Stimulated activated CD4-positive, alpha-beta T cell treated with anti-CD3 and anti-CD28 coated beads, Interleukin-2, amount 100 ng/mL, for 4 hours (primary cell): Measurements from ENCODE around the gene PDLIM5.
"Not testable (repeated sequence)": the region's sequence is repeated elsewhere in the genome, so short reads cannot be mapped to it uniquely, and the experiment has no call there.

Experiments
- DNase-seq: peaks from one replicate; pipeline ENCODE4 v3.0.0-alpha.2; 2020; ENCODE audit warnings: low read depth

Gene PDLIM5

DNA sequence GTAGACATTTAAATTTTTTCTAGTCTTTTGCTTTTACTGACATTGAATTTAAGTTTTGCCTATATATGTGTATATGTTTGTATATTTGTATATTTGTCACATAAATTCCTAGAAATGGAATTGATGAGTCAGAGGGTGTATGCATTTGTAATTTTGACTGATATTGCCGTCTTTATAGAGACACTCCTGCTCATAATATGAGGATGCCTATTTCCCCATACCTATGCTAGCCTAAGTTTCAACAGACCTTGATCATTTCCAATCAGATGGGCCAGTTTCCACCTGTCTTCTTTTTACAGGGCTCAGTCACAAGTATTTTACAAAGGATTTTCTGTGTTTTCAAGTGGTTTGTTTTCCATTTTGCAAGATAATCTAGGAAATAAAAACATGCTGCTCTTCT is 10.8 kb downstream of the PDLIM5 start:
- DNase-seq = no peak

DNA sequence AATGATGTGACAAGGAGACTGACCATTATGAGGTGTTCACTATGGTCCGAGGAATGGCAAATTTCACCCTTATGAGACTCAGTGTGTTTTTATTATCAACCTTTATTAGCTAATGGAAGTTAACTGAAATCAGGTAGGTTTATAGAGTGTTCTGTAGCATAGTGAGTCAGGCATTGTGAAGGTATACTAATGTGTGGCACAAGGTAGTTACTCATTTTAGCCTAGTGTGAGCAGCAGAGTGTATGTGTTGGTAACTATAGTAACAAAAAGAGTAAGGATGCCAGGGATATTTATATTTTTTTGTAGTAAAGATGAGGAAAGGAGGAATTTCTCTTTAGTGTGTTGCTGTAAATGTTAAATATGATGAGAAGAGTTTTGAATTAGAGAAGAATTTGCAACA is 12.0 kb downstream of the PDLIM5 start:
- DNase-seq = no peak

DNA sequence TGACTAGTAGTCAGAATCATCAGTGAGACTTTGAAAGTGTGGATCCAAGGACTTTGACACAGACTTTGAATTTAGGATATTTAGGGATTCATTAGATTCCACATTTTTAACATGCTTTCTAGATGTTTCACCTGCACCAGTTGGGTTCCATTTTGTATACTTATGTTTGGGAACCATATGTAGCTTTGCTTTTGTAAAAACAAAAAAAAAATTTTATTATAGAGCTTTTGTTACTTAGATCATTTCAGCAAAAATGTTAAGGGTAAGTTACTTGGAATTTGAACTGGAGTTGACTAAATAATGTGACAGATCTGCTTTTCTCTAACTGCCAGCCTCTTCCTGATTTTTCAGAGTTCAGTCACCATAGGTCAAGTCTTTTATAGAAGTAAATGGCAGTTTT is 14.6 kb downstream of the PDLIM5 start:
- no peak for DNase-seq

DNA sequence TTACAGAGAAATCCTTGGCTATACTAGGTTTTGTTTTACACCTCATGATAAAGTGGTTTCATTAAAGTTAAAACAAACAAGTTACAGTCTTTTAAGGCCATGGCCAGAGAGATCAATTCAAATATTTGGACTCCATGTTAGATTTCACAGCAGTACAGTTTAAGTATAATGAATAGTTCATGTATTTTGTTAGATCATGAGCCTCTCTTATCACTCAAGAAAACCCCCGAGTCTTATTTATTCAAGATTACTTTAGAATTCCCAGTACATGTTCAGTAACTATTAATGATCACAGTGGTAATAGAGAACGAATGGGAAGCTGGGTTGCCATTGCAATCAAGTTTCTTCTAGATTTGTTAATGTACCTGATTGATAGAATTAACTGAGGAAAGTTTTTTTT is 15.2 kb downstream of the PDLIM5 start:
- no peak for DNase-seq

DNA sequence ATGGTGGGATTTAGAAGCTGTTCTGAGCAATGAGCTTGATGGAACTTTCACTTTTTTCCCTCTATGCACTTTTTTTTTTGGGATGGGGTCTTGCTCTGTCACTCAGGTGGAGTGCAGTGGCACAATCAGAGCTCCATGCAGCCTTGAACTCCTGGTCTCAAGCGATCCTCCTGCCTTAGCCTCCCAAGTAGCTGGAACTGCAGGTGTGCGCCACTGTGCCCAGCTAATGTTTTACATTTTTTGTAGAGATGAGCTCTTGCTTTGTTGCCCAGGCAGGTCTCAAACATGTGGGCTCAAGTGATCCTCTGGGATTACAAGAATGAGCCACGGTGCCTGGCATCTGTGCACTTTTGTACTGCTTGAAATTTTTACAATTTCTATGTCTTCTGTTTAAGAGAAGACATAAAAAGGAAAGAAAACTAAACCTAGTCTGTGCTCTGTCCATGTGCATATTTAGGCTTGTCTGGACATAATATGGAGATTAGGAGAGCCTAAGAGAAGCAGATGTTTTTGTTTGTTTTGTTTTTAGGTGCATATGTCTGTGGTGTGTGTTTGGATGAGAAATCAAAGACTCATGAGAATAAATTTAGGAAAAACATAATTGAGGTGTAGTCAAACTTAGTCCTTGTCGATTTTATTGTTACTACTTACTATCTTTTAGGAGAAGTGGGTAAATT is 16.5 kb downstream of the PDLIM5 start:
- no peak for DNase-seq

DNA sequence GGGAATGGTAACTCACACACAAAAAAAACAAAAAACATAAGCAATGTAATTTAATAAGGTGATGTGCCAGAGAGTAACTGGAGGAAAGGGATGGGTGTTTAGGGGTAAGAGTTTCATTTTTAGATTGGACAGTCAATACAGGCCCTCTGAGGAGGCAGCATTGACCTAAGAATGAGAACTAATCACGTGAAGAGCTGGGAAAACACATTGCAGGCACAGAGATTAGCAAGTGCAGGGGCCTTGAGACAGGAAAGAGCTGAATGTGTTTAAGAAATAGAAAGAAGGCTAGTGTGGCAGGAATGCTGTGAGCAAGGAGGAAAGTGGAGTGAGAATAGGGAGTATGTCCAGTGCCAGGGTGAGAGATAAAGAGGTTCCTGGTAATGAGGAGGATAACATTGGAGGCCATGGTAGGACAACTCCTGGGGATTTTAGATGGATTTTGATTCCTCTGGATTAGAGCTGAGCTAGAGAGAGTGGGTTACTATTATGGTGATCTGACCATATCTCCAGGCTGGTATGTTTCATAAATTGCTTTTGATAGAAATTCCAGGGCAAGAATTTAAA is 17.6 kb downstream of the PDLIM5 start:
- no peak for DNase-seq

DNA sequence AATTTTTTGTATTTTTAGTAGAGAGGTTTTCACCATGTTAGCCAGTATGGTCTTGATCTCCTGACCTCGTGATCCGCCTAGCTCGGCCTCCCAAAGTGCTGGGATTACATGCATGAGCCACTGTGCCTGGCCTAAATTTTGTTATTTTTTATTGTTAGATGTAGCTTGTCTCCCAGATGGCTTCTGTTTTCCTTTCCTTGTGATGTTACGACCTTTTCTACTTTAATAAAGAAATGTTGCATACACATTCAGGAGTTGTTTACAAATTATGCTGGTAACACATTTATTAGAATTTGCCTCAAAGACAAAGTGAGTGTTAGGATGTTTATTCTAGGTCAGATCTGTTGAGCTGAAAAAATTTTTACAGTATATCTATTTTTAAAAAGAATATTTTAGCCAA is 18.4 kb downstream of the PDLIM5 start:
- DNase-seq = no peak

DNA sequence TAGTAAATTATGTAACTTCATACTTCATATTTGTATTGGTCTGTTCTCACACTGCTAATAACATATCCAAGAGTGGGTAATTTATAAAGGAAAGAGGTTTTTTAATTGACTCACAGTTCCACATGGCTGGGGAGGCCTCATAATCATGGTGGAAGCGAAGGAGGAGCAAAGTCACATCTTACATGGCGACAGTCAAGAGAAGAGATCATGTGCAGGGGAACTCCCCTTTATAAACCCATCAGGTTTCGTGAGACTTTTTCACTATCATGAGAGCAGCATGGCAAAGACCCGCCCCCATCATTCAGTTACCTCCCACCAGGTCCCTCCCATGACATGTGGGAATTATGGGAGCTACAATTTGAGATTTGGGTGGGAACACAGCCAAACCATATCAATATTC is 19.0 kb downstream of the PDLIM5 start:
- DNase-seq = not testable (repeated sequence)

DNA sequence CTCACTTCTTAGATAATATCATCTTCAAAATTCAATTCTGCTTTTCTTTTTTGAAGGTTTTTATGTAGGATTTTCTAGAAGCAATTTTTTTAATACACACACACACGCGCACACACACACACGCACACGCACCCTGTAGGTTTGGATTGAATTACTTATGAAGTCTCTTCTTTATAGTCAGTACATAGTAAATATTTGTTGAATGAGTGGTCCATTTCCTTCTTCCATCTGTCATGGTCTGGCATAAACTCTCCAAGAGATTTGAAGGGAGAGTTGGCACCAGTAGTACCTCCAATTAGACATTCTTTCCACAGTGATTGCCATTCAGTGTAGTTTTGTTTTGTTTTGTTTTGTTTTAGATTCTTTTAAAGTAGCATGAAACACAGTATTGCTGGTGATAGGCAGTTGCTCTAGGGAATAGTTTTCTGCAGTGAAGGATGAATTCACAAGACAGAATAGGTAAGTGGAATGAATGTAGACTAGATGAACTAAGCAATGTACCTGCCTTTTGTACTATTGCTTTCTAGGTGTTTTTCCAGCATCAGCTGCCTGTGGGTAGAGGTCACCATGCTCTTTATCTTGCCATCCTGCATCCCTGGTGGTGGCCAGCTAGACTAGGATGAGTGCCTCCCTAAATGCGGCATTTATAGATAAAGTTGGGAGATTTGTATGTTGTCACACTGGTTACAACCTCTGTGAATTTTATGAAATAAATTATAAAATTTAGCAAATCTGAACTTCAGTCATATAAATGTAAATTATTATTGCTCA is 20.5 kb downstream of the PDLIM5 start:
- no peak for DNase-seq

DNA sequence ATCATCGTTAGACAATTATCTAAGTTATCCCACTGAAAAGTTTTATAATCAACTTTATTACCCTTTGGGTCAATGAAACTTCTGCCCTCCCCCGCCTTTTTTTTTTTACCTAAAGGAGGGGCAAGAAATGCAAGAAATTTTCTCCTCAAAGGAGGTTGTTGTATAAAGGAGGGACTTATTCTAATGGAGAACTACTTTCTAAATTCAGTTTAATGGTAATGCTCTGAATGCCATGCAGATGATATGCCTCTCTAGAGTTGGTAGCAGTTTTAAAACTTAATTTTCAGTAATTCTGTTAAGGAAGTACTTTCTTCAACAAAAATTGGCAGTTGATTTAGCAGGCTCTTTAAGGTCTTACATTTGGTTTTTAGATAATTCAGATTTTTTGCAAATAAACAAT is 23.3 kb downstream of the PDLIM5 start:
- no peak for DNase-seq

DNA sequence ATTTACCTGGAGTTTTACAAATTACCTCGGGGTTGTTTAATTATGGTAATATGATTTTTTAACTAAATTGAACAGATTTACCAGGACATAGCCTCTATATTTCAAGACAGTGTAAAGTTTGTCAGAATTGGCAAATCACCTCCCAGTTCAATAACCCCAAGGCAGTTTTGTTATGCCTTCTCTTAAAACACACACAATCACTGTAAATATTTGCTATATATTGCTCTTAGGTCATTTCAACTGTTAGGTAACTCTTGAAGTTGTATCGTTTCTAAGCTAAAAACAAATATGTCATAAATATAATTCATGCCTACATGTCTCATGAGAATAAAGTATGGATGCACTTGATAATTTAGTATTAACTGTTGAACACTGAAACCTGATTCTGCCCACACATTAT is 24.1 kb downstream of the PDLIM5 start:
- no peak for DNase-seq

DNA sequence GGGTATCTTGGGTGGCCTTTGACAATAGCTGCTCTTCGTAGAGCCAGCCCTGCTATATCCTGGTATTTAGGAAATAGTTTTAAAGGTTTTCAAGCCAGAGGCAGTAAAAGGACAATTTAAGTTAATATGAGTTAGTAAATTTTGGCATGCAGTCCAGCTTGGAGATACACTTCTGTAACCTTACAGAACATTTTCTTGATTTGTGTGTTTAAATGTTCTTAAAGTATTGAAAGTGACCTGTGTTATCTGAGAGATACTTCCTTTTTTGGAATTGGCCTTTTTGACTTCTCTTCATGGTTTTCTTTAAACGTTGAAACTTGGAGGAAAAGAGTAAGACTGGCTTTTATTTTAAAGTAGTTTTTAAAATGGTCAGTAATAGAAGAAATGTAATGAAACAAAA is 25.5 kb downstream of the PDLIM5 start:
- no peak for DNase-seq

DNA sequence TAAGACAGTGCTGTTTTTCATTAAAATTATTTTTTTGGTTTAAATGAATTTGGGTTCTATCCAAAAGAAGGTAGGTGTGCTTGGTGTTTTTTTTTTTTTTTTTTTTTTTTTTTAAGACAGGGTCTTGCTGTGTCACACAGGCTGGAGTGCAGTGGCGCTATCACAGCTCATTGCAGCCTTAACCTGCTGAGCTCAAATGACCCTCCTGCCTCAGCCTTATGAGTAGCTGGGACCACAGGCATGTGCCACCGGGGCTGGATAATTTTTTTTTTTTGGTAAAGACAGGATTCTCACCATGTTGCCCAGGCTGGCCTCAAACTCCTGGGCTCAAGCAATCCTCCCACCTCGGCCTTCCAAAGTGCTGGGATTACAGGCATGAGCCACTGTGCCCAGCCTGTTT is 27.1 kb downstream of the PDLIM5 start:
- DNase-seq = not testable (repeated sequence)

DNA sequence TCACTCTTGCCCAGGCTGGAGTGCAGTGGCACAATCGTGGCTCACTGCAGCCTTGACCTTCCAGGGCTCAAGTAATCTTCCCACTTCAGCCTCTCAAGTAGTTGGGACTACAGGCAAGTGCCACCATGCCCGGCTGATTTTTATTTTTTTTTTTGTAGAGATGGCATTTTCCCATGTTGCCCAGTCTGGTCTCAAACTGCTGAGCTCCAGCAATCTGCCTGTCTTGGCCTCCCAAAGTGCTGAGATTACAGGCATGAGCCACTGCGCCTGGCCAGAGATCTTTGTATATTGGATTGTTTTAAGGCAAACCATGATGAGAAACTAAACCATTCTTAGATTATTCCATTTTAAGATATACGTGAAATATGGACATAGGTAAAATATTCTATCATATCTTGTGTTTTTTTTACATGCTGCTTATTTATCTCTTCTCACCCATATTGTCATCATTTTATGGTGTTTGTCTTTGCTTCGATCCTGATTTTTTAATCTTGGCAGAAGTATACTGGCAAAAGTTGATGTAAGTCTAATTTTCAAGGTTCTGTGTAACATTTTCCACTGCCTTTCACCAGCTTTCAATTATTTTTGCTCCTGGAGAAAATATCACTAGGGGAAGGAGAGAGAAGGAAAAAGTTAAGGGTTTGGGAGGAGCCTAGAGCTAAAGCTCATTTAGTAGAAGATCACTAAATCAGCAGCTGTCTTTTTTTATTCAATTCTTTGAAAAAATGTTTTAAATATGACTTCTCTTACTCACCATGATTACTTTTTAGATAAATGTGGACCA is 27.8 kb downstream of the PDLIM5 start:
- no peak for DNase-seq

DNA sequence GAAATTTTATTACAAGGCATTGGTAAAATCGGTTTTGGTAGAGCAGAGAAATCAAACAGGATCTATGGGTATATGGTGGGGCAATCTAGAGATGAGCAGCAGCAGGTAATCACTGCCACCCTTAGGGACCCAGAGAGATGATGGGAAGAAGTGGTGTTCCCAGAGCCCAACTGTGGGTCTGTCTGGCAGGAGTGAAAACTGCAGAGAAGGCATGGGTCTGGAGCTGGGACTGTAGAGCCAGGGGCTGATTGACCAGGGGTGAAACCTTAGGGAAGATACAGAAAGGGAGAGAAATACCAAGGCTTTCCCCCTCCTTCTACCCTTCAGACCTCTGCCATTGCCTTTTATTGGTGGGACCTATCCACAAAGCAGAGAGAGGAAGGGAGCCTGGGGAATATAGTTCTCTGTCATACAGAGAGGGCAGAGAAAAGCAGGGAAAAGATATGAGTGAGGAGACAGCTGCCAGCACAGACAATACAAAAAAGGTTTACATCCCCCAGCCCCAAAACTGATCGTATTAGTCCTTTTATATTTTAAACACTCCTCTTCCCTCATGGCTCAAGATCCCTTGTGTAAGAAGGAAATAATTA is 28.7 kb downstream of the PDLIM5 start:
- DNase-seq = no peak

DNA sequence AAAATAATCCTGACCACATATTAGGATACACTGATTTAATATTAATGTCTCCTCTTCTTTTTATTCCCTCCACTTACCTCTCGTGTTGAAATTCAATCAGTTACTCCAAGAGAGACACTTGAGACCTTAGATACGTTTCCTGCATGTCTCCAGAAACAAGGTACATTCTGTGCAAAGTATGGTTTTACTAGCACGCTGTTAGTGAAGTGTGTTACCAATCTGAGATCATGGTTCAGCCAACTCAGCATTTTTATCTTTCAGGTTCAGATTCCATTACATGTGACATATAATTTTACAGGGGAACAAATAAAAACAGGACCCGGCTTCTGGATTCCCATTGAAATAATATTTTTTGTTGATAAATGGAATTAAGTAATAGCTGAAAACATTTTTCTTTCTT is 32.2 kb downstream of the PDLIM5 start:
- no peak for DNase-seq

DNA sequence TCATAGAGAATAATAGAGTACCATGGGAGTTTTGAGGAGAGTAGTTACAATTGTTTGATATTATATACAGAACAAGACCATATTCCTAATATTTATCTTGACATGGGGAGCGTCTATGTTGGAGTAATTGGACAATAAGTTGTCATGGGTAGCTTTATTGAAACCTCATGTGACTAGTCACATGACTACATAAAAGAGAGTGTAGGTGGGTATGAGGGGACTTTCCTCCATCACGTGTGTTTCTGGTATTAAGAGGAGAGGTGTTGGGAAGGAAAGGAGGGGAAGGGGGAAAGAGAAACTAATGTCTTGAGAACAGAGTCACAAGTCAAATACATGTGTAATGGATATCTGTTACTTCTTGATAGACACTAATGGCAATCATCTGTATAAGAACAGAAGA is 33.1 kb downstream of the PDLIM5 start:
- no peak for DNase-seq

DNA sequence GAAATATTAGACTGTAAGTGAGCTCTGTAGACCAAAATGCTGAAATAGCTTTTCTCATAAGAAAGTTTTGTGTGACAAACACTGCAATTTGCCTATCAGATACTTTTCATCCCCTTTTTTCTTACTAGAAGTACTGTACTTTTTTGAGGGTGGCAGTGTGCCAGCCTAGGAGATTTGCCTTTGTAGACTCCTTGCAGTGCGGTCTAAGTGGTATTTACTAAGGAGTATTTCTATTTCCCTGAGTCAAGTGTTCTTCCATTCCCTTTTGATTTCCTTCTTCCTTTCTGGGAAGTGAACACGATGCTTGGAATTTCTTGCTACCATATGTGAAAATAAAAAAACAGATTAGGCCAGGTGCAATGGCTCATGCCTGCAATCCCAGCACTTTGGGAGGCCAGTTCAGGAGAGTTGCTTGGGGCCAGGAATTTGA is 34.6 kb downstream of the PDLIM5 start:
- no peak for DNase-seq

DNA sequence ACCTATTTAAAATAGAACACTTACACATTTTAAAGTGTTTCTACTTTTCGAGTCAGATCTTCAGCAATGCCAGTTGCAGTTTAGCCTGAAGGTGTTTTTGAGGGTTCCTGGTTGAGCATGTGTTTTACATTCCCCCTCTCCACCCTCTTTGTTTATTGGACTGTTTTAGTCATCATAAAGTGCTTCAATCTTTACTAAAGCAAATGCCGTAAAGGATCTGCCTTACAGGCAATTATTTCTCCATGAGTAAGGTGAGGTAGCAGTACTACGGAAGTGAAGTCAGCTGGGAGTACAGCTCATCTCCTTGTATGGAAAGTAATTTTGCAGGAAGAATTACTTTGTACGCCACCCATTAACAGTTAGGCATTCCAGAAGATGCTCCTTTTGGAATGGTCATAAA is 36.9 kb downstream of the PDLIM5 start:
- DNase-seq = no peak

DNA sequence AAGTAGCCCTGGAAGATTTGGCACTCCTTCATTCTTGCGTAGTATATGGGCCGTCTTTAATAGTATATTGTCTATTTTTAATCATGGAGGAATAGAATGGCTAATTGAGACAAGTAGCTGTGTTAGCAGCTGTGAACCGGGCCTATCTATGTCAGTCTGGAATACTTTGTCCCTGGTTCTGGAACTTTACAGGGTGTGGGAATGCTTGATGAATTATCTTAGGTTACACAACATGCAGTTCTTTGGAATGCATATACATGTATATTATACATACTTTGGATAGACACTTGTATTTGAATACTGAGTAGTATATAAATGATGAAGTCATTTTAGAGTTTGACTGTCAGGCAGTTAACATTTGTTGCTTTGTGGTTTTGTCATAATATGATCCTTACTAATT is 37.4 kb downstream of the PDLIM5 start:
- no peak for DNase-seq

DNA sequence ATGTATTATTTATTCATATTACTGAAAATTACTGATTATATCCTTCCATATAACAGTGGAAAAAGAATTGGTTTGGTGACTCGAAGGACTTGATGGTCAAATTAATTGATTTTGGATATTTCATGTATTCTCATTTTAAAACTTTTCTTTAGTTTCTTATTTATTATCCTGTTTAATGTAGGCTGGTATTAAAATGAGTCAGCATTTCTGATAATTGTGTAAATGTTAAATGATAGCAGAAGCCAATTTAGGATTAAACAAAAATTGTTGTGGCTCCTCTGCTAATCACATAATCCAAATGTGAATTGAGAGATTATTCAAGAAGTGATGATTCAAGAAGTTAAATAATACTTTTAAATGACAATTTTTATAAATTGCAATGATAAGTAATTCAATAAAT is 38.7 kb downstream of the PDLIM5 start:
- no peak for DNase-seq

DNA sequence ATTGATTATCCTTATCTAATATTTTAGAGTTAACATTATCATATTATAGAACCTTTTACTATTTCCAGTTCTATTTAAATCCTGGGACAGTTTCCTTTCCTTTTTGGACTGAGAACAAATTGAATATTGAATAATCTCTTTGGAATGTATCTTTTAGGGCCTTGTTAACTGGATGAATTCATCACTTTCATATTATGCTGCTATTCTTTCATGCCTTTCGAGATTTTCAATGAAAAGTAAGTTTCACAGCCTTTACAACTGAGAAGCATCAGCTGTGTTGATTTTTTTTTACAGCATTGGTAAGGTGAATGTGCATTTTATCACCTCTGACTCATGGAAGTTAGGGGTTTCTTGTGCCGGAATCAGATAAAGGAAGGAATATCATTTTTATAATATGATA is 39.6 kb downstream of the PDLIM5 start:
- DNase-seq = no peak
